HepG2 (cell line): ENCODE measurements around the gene RNF149. TPM values are rescaled to one million over a fixed set of nuclear protein-coding genes. Genes with fewer than 3 reads are reported as not detected.

Experiments
- AHR ChIP-seq: IDR thresholded peaks from 2 replicates; pipeline ENCODE4 v1.6.1; 2018; ENCODE audit warnings: missing genetic modification reagents, missing compliant biosample characterization
- ARNT ChIP-seq: fragments of 450-650 bp; IDR thresholded peaks from 2 replicates; pipeline ENCODE4 v1.6.1; 2017
- ATRX ChIP-seq: sonication (generic); formaldehyde crosslinking; IDR thresholded peaks from 2 replicates; pipeline ENCODE4 v1.4.0; 2020; ENCODE audit warnings: missing genetic modification reagents, borderline replicate concordance
- ESRRA ChIP-seq: sonication (generic); formaldehyde crosslinking; IDR thresholded peaks from 2 replicates; pipeline ENCODE4 v1.5.1; 2020; ENCODE audit warnings: mild to moderate bottlenecking, low read depth, missing genetic modification reagents
- FIP1L1 ChIP-seq: fragments of 200-400 bp; formaldehyde crosslinking; IDR thresholded peaks from 2 replicates; pipeline ENCODE4 v1.6.1; 2018; ENCODE audit warnings: low read depth, mild to moderate bottlenecking, low read length, moderate library complexity, borderline replicate concordance; ENCODE audit not compliant: insufficient read depth
- GATAD2A ChIP-seq: IDR thresholded peaks from 2 replicates; pipeline ENCODE4 v1.6.1; 2016
- PITX1 ChIP-seq: sonication (generic); formaldehyde crosslinking; IDR thresholded peaks from 2 replicates; pipeline ENCODE4 v1.5.1; 2020; ENCODE audit warnings: mild to moderate bottlenecking, missing genetic modification reagents
- SNAPC5 ChIP-seq: sonication (generic); formaldehyde crosslinking; IDR thresholded peaks from 2 replicates; pipeline ENCODE4 v1.8.1; 2023; ENCODE audit warnings: mild to moderate bottlenecking, missing genetic modification reagents, borderline replicate concordance
- TRAFD1 ChIP-seq: sonication (generic); formaldehyde crosslinking; IDR thresholded peaks from 2 replicates; pipeline ENCODE4 v1.5.1; 2020; ENCODE audit warnings: missing genetic modification reagents, mild to moderate bottlenecking, borderline replicate concordance
- ZMAT3 ChIP-seq: sonication (generic); formaldehyde crosslinking; conservative IDR thresholded peaks from 2 replicates; pipeline ENCODE4 v1.7.0; 2021; ENCODE audit warnings: missing genetic modification reagents
- ZNF281 ChIP-seq: sonication (generic); formaldehyde crosslinking; IDR thresholded peaks from 2 replicates; pipeline ENCODE4 v1.4.0; 2020; ENCODE audit warnings: missing genetic modification reagents, borderline replicate concordance
- ZNF446 ChIP-seq: sonication (generic); formaldehyde crosslinking; IDR thresholded peaks from 2 replicates; pipeline ENCODE4 v1.5.0; 2020; ENCODE audit warnings: mild to moderate bottlenecking, missing genetic modification reagents
- ZNF713 ChIP-seq: sonication (generic); formaldehyde crosslinking; IDR thresholded peaks from 2 replicates; pipeline ENCODE4 v1.4.0; 2020; ENCODE audit warnings: mild to moderate bottlenecking, missing genetic modification reagents
- ZNF776 ChIP-seq: sonication (generic); formaldehyde crosslinking; IDR thresholded peaks from 2 replicates; pipeline ENCODE4 v1.4.0; 2020; ENCODE audit warnings: mild to moderate bottlenecking, missing genetic modification reagents
- polyA plus RNA-seq, 8 experiments: library from polyadenylated mRNA; depleted of rRNA in 3 of 8; stranded (reverse) in 7 of 8; unstranded in 1 of 8; fragments of >200 nt; fragmentation: Illumina TruSeq in 4 of 8; extraction: Trizol in 4 of 8; gene quantifications; 2 replicates each; pipeline versions ENCODE4 v1.2.1 to v1.2.3, GENCODE V29; 2011 to 2016; ENCODE audit warnings: low read depth in 4 of 8, missing spikeins in 1 of 8, mixed read lengths in 1 of 8; ENCODE audit not compliant: insufficient read depth in 1 of 8
- total RNA-seq, 5 experiments: library from RNA; depleted of rRNA; stranded (reverse); fragments of >200 nt; fragmentation: Illumina TruSeq; extraction: Trizol; gene quantifications; 2 replicates each; pipeline ENCODE4 v1.2.3, GENCODE V29; 2016; ENCODE audit warnings: low read depth in 1 of 5
- TF ChIP-seq, protein P1 (sequence below): sonication (generic); formaldehyde crosslinking; IDR thresholded peaks from 2 replicates; pipeline ENCODE4 v1.8.0; 2022; ENCODE audit warnings: low read depth, missing genetic modification reagents
- TF ChIP-seq, protein P2 (sequence below): sonication (generic); formaldehyde crosslinking; IDR thresholded peaks from 2 replicates; pipeline ENCODE4 v1.4.0; 2020; ENCODE audit warnings: missing genetic modification reagents, mild to moderate bottlenecking, borderline replicate concordance
- TF ChIP-seq, protein P3 (sequence below): sonication (generic); formaldehyde crosslinking; IDR thresholded peaks from 2 replicates; pipeline ENCODE4 v1.4.0; 2020; ENCODE audit warnings: mild to moderate bottlenecking, missing genetic modification reagents

The RNF149 gene
- total and polyA plus RNA-seq, 2 of the 13 experiments (the other 11 are each of a cell fraction or from before 2014, with no cell fraction given), result 87.6 to 109 TPM

DNA sequence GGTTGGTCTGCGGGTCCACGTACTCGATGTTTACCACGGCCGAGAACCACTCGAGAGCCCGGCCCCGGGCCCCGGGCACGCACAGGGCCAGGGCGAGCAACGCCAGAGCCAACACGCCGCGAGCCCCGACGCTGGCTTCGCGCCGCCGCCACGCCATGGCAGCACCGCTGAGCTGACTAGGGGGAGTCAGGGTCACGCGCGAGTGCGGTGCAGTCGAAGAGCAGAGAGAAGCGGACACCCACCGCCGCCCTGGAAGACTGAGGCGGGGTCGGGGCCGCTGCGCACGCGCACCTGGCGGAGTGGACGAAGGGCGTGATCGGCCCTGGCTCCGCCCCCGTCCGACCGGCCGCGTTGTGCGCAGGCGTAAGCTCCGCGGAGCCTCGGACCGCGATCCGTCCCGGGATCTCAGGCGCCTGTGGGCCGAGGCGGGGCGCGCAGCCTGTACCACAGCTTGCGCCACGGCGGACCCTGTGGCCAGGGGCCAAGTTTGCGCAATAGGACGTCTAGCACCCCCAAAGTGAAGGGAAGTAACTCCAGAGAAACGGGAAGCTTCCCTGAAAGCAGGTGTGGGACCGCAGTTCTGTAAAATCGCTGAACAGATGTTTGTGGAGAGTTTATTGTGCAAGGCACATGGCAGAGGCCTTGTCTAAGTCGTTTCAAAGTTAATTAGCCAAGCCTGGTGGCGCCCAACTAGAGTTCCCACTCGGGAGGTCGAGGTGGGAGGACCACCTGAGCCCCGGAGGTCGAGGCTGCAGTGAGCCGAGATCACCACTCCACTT is at the start of gene RNF149 (continued):
- TF ChIP-seq FIP1L1 (0 out of 2 replicates have a peak, but pooled peaks have one; percentile 32), ARNT (no peak), ZNF776 (peak; percentile 96), GATAD2A (CRISPR knock-in tag) (peak; percentile 97), AHR (CRISPR knock-in tag) (peak; percentile 74; the same call in 1 of the 2 replicates), ZNF713 (CRISPR knock-in tag) (peak; percentile 94; the same call in 1 of the 2 replicates), TRAFD1 (CRISPR knock-in tag) (no peak), ESRRA (CRISPR knock-in tag) (peak; percentile 71; the same call in 1 of the 2 replicates), ZNF446 (CRISPR knock-in tag) (peak; percentile 26), ATRX (no peak), SNAPC5 (CRISPR knock-in tag) (0 out of 2 replicates have a peak, but pooled peaks have one; percentile 79), ZMAT3 (peak; percentile 92), PITX1 (CRISPR knock-in tag) (peak; percentile 85), ZNF281 (CRISPR knock-in tag) (peak; percentile 79)
- TF ChIP-seq, protein P1, sequence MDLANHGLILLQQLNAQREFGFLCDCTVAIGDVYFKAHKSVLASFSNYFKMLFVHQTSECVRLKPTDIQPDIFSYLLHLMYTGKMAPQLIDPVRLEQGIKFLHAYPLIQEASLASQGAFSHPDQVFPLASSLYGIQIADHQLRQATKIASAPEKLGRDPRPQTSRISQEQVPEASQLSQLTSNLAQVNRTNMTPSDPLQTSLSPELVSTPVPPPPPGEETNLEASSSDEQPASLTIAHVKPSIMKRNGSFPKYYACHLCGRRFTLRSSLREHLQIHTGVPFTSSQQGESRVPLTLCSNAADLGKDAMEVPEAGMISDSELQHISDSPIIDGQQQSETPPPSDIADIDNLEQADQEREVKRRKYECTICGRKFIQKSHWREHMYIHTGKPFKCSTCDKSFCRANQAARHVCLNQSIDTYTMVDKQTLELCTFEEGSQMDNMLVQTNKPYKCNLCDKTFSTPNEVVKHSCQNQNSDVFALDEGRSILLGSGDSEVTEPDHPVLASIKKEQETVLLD (CRISPR knock-in tag), result peak; percentile 94
- TF ChIP-seq, protein P2, sequence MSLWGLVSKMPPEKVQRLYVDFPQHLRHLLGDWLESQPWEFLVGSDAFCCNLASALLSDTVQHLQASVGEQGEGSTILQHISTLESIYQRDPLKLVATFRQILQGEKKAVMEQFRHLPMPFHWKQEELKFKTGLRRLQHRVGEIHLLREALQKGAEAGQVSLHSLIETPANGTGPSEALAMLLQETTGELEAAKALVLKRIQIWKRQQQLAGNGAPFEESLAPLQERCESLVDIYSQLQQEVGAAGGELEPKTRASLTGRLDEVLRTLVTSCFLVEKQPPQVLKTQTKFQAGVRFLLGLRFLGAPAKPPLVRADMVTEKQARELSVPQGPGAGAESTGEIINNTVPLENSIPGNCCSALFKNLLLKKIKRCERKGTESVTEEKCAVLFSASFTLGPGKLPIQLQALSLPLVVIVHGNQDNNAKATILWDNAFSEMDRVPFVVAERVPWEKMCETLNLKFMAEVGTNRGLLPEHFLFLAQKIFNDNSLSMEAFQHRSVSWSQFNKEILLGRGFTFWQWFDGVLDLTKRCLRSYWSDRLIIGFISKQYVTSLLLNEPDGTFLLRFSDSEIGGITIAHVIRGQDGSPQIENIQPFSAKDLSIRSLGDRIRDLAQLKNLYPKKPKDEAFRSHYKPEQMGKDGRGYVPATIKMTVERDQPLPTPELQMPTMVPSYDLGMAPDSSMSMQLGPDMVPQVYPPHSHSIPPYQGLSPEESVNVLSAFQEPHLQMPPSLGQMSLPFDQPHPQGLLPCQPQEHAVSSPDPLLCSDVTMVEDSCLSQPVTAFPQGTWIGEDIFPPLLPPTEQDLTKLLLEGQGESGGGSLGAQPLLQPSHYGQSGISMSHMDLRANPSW (CRISPR knock-in tag), result peak; percentile 89; the same call in 1 of the 2 replicates
- TF ChIP-seq, protein P3, sequence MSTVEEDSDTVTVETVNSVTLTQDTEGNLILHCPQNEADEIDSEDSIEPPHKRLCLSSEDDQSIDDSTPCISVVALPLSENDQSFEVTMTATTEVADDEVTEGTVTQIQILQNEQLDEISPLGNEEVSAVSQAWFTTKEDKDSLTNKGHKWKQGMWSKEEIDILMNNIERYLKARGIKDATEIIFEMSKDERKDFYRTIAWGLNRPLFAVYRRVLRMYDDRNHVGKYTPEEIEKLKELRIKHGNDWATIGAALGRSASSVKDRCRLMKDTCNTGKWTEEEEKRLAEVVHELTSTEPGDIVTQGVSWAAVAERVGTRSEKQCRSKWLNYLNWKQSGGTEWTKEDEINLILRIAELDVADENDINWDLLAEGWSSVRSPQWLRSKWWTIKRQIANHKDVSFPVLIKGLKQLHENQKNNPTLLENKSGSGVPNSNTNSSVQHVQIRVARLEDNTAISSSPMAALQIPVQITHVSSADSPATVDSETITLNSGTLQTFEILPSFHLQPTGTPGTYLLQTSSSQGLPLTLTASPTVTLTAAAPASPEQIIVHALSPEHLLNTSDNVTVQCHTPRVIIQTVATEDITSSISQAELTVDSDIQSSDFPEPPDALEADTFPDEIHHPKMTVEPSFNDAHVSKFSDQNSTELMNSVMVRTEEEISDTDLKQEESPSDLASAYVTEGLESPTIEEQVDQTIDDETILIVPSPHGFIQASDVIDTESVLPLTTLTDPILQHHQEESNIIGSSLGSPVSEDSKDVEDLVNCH, result peak; percentile 87; the same call in 1 of the 2 replicates
